H1 (cell line): ENCODE results near the gene CBLB. TPM values are rescaled to one million over a fixed set of nuclear protein-coding genes. Genes with fewer than 3 reads are reported as not detected.

ENCODE experiments used
- FOSL1 ChIP-seq: IDR thresholded peaks from 2 replicates; pipeline ENCODE4 v1.6.1; 2011; ENCODE audit warnings: mild to moderate bottlenecking, low read depth, low read length, moderate library complexity; ENCODE audit not compliant: insufficient read depth
- HDAC2 ChIP-seq, 2 experiments: fragments of 300-600 bp in 1 of 2; sonication (generic) in 1 of 2; IDR thresholded peaks; 2 replicates each; pipeline ENCODE4 v1.6.1; 2011 to 2012; ENCODE audit warnings: low read depth in 2 of 2, low read length in 2 of 2, mild to moderate bottlenecking in 2 of 2, moderate library complexity in 2 of 2, borderline replicate concordance in 1 of 2, inconsistent platforms in 1 of 2
- KDM1A ChIP-seq: fragments of 200-600, 300-600 bp; sonication (generic); IDR thresholded peaks from 2 replicates; pipeline ENCODE4 v1.7.1; 2016; ENCODE audit warnings: mild to moderate bottlenecking, low read length, borderline replicate concordance
- polyA plus RNA-seq, 7 experiments: library from polyadenylated mRNA; depleted of rRNA in 3 of 7; stranded (reverse) in 5 of 7; unstranded in 2 of 7; fragments of >200 nt in 5 of 7; fragments of 200-250 nt in 2 of 7; gene quantifications; 1 replicate in 5 of 7; 2 replicates in 1 of 7; 4 replicates in 1 of 7; pipeline versions ENCODE4 v1.2.1 to v1.2.3, GENCODE V29; 2011 to 2013; ENCODE audit warnings: missing spikeins in 2 of 7, mixed read lengths in 2 of 7
- total RNA-seq: library from RNA; stranded (reverse); fragmentation: NEBNext Ultra II Directional; extraction: Animal tissue kit (Norgen Biotek cat#: 25700); gene quantifications from 2 replicates; pipeline ENCODE4 v1.2.1, GENCODE V29; 2021
- TF ChIP-seq, protein P1 (sequence below): fragments of 300-600 bp; sonication (generic); IDR thresholded peaks from 2 replicates; pipeline ENCODE4 v1.7.1; 2012; ENCODE audit warnings: low read length, moderate library complexity, mild to moderate bottlenecking, inconsistent platforms; ENCODE audit not compliant: insufficient replicate concordance

CBLB gene
- total and polyA plus RNA-seq, 2 of the 8 experiments (the other 6 are each of a cell fraction or from before 2014, with no cell fraction given): 14.5 to 26.0 TPM

DNA sequence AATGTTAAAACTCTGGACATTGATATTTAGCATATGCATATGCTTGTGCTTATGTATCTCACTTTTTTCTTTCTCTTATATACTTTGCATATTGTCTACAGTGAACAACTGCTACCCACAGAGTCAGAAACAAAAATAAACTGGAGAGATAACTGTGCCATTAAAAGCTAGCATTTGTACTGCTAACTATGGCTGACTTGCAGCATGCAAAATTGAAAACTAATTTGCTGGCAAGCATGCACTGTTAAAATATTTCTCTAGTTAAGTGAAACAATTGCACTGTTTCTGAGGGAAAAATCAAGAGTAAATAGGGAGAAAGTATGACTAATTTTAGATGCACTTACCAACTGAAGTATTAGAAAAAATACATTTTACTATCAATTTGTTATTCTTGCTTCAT, 177.8 kb downstream of the CBLB start (continued):
- TF ChIP-seq KDM1A: no peak
- TF ChIP-seq HDAC2 (IDR thresholded peaks at IDR 0.05; ENCODE audit: borderline replicate concordance in 1 of 2, low read depth in 2 of 2, low read length in 2 of 2): no peak
- TF ChIP-seq, protein P1, sequence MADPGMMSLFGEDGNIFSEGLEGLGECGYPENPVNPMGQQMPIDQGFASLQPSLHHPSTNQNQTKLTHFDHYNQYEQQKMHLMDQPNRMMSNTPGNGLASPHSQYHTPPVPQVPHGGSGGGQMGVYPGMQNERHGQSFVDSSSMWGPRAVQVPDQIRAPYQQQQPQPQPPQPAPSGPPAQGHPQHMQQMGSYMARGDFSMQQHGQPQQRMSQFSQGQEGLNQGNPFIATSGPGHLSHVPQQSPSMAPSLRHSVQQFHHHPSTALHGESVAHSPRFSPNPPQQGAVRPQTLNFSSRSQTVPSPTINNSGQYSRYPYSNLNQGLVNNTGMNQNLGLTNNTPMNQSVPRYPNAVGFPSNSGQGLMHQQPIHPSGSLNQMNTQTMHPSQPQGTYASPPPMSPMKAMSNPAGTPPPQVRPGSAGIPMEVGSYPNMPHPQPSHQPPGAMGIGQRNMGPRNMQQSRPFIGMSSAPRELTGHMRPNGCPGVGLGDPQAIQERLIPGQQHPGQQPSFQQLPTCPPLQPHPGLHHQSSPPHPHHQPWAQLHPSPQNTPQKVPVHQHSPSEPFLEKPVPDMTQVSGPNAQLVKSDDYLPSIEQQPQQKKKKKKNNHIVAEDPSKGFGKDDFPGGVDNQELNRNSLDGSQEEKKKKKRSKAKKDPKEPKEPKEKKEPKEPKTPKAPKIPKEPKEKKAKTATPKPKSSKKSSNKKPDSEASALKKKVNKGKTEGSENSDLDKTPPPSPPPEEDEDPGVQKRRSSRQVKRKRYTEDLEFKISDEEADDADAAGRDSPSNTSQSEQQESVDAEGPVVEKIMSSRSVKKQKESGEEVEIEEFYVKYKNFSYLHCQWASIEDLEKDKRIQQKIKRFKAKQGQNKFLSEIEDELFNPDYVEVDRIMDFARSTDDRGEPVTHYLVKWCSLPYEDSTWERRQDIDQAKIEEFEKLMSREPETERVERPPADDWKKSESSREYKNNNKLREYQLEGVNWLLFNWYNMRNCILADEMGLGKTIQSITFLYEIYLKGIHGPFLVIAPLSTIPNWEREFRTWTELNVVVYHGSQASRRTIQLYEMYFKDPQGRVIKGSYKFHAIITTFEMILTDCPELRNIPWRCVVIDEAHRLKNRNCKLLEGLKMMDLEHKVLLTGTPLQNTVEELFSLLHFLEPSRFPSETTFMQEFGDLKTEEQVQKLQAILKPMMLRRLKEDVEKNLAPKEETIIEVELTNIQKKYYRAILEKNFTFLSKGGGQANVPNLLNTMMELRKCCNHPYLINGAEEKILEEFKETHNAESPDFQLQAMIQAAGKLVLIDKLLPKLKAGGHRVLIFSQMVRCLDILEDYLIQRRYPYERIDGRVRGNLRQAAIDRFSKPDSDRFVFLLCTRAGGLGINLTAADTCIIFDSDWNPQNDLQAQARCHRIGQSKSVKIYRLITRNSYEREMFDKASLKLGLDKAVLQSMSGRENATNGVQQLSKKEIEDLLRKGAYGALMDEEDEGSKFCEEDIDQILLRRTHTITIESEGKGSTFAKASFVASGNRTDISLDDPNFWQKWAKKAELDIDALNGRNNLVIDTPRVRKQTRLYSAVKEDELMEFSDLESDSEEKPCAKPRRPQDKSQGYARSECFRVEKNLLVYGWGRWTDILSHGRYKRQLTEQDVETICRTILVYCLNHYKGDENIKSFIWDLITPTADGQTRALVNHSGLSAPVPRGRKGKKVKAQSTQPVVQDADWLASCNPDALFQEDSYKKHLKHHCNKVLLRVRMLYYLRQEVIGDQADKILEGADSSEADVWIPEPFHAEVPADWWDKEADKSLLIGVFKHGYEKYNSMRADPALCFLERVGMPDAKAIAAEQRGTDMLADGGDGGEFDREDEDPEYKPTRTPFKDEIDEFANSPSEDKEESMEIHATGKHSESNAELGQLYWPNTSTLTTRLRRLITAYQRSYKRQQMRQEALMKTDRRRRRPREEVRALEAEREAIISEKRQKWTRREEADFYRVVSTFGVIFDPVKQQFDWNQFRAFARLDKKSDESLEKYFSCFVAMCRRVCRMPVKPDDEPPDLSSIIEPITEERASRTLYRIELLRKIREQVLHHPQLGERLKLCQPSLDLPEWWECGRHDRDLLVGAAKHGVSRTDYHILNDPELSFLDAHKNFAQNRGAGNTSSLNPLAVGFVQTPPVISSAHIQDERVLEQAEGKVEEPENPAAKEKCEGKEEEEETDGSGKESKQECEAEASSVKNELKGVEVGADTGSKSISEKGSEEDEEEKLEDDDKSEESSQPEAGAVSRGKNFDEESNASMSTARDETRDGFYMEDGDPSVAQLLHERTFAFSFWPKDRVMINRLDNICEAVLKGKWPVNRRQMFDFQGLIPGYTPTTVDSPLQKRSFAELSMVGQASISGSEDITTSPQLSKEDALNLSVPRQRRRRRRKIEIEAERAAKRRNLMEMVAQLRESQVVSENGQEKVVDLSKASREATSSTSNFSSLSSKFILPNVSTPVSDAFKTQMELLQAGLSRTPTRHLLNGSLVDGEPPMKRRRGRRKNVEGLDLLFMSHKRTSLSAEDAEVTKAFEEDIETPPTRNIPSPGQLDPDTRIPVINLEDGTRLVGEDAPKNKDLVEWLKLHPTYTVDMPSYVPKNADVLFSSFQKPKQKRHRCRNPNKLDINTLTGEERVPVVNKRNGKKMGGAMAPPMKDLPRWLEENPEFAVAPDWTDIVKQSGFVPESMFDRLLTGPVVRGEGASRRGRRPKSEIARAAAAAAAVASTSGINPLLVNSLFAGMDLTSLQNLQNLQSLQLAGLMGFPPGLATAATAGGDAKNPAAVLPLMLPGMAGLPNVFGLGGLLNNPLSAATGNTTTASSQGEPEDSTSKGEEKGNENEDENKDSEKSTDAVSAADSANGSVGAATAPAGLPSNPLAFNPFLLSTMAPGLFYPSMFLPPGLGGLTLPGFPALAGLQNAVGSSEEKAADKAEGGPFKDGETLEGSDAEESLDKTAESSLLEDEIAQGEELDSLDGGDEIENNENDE: no peak
- TF ChIP-seq FOSL1: no peak
